Muscle of arm (tissue), 12 donors: ENCODE results near the gene WDR77. TPM values are rescaled to one million over a fixed set of nuclear protein-coding genes. Genes with fewer than 3 reads are reported as not detected.

Experiments used
- polyA plus RNA-seq, 12 donors: library from polyadenylated mRNA; unstranded; fragments of 120-200 nt; gene quantifications; one replicate each; pipeline ENCODE4 v1.2.1, GENCODE V29; 2013; ENCODE audit not compliant: insufficient read length in 12 of 12

WDR77 gene
- polyA plus RNA-seq, 12 donors = 31.2 to 45.2 (median 37.6) TPM; not detected in 1

Other genes with a start within 250 kb of the WDR77 start
- 10 to 100 TPM in 2 of 12 donors, 1 to 10 TPM in 5, under 1 TPM in 4, not detected in 1; 0.67 to 15.1 (median 1.5) TPM for gene DENND2D, start 248.6 kb downstream of the WDR77 start, polyA plus RNA-seq
- 1 to 10 TPM in 1 of 12 donors, under 1 TPM in 3, not detected in 8; 0.22 to 4.3 (median 0.83) TPM for gene CHI3L2, start 221.5 kb downstream of the WDR77 start, polyA plus RNA-seq
- gene CHIA, start 158.4 kb downstream of the WDR77 start, polyA plus RNA-seq = not detected
- 1 to 10 TPM in 9 of 12 donors, under 1 TPM in 1, not detected in 2; 0.80 to 2.8 (median 1.7) TPM for gene OVGP1, start 21.5 kb downstream of the WDR77 start, polyA plus RNA-seq
- 100 to 1,000 TPM in 11 of 12 donors, not detected in 1; 148 to 324 (median 295) TPM for gene ATP5PB, start 208 bp upstream of the WDR77 start, polyA plus RNA-seq
- 10 to 100 TPM in 1 of 12 donors, 1 to 10 TPM in 9, not detected in 2; 2.3 to 12.5 (median 4.6) TPM for gene C1orf162, start 24.7 kb upstream of the WDR77 start, polyA plus RNA-seq
- gene ADORA3, start 54.4 kb upstream of the WDR77 start, polyA plus RNA-seq = under 1 TPM in 10 of 12 donors, not detected in 2; 0.26 to 0.81 (median 0.44) TPM
- gene TMIGD3, start 54.4 kb upstream of the WDR77 start, polyA plus RNA-seq = 1 to 10 TPM in 1 of 12 donors, under 1 TPM in 9, not detected in 2; 0.28 to 1.1 (median 0.61) TPM
- 10 to 100 TPM in 11 of 12 donors, not detected in 1; 51.4 to 76.6 (median 61.9) TPM for gene RAP1A, start 170.5 kb upstream of the WDR77 start, polyA plus RNA-seq